Tibial nerve (tissue), 4 donors: ENCODE results near the gene SDCBP2. TPM values are rescaled to one million over a fixed set of nuclear protein-coding genes. Genes with fewer than 3 reads are reported as not detected.

Source experiments
- DNase-seq, 2 donors: peaks; one replicate each; pipeline ENCODE4 v3.0.0-alpha.2; 2019; ENCODE audit warnings: low spot score in 2 of 2
- H3K27ac ChIP-seq, 4 donors: fragments of 200-600 bp; sonication (generic) in 3 of 4; one replicate each; pipeline ENCODE4 v1.5.1; 2017 to 2019; ENCODE audit warnings: mild to moderate bottlenecking in 1 of 4
- H3K27me3 ChIP-seq, 2 donors: fragments of 200-600 bp; sonication (generic) in 1 of 2; one replicate each; pipeline versions ENCODE4 v1.5.1 to v1.6.0; 2017 to 2019
- H3K36me3 ChIP-seq, 3 donors: fragments of 200-600 bp; sonication (generic); one replicate each; pipeline ENCODE4 v1.5.1; 2018 to 2019
- H3K4me1 ChIP-seq, 4 donors: fragments of 200-600 bp; sonication (generic) in 3 of 4; one replicate each; pipeline ENCODE4 v1.5.1; 2017 to 2019
- H3K4me3 ChIP-seq, 4 donors: fragments of 200-600 bp; sonication (generic) in 3 of 4; one replicate each; pipeline ENCODE4 v1.5.1; 2017 to 2019; ENCODE audit warnings: mild to moderate bottlenecking in 1 of 4, moderate library complexity in 1 of 4
- H3K9me3 ChIP-seq, 4 donors: fragments of 200-600 bp; sonication (generic) in 3 of 4; one replicate each; pipeline ENCODE4 v1.5.1; 2017 to 2019
- EP300 ChIP-seq, 2 donors: sonication (generic); formaldehyde crosslinking; IDR thresholded peaks; one replicate each; pipeline ENCODE4 v1.6.1; 2017; ENCODE audit warnings: antibody characterized with exemption in 2 of 2, mild to moderate bottlenecking in 1 of 2
- POLR2A ChIP-seq, 2 donors: fragments of 450-650 bp; IDR thresholded peaks; one replicate each; pipeline ENCODE4 v1.6.1; 2017; ENCODE audit warnings: antibody characterized with exemption in 2 of 2, mild to moderate bottlenecking in 2 of 2, moderate library complexity in 2 of 2
- WGBS, 2 donors: methylation state at CpG; one replicate each; pipeline ENCODE4 v1.1.5; 2018; 5-methylcytosine and 5-hydroxymethylcytosine counted together
- total RNA-seq, 4 donors: library from RNA; depleted of rRNA; stranded (reverse); fragments of >200 nt; gene quantifications; one replicate each; pipeline ENCODE4 v1.1.0, GENCODE V29; 2016
- TF ChIP-seq, protein P1 (sequence below), 5 experiments: fragments of 200-600 bp in 3 of 5; fragments of 450-650 bp in 2 of 5; sonication (generic) in 3 of 5; IDR thresholded peaks; one replicate each; pipeline ENCODE4 v1.5.1; 2016 to 2019; ENCODE audit warnings: antibody characterized with exemption in 5 of 5, mild to moderate bottlenecking in 3 of 5, moderate library complexity in 2 of 5

Gene SDCBP2
- total RNA-seq, 4 donors from 2014 or later = 1.9 to 4.2 (median 2.9) TPM

DNA sequence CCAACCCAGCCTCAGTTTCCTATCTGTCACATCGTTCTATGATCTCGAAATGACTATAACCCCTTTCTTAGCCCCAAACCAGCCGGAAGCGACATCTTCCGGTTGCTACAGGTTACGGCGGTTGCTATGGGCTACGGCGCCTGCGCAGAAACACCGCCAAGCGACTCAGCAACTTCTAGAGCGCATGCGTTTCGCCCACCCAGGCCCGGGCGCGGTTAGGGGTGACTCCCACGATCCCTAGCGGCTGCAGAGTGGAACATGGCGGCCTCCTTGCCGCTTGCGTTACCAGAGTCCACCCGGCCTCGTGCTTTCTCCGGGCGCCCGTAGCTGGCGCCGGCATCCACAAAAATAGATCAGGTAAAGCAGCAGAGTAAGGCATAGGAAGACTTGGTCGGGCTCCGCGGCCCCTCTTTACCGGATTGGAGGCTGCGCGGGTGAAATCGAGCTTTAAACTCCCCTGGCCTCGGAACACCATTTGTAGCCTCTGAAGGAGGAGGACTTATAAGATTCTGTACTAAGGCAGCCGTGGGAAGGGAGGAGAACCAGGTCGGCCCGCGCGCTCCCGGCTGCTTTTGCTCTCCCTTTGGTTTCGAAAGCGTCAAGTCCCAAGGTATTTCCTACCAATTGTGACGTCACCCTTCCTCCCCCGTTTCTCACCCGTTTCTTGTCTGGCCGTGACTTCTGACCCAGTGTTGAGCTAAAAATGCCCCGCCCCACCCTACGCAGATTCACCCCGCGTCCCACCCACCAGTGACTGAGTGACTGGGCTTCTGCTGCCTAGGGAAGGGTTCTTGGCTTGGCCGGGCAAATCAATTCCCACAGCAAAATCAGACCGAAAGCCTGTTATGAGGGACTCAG is 3.5 kb downstream of the SDCBP2 start:
- Histone ChIP-seq H3K4me3 (peak overlapping the region; percentile 70 to 91 (median 82)), H3K27ac (peak overlapping the region; percentile 93 to 99 (median 96)), H3K9me3 (no peaks in the 10 kb centered on the region), H3K36me3 (peaks cover 0 to 1% (median 0%) of the 10 kb centered on the region in 3 donors), H3K27me3 (no peaks in the 10 kb centered on the region), H3K4me1 (peaks cover 0 to 50% (median 38%) of the 10 kb centered on the region in 4 donors)
- TF ChIP-seq, protein P1, sequence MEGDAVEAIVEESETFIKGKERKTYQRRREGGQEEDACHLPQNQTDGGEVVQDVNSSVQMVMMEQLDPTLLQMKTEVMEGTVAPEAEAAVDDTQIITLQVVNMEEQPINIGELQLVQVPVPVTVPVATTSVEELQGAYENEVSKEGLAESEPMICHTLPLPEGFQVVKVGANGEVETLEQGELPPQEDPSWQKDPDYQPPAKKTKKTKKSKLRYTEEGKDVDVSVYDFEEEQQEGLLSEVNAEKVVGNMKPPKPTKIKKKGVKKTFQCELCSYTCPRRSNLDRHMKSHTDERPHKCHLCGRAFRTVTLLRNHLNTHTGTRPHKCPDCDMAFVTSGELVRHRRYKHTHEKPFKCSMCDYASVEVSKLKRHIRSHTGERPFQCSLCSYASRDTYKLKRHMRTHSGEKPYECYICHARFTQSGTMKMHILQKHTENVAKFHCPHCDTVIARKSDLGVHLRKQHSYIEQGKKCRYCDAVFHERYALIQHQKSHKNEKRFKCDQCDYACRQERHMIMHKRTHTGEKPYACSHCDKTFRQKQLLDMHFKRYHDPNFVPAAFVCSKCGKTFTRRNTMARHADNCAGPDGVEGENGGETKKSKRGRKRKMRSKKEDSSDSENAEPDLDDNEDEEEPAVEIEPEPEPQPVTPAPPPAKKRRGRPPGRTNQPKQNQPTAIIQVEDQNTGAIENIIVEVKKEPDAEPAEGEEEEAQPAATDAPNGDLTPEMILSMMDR (IDR thresholded peaks at IDR 0.05) = peak in 4 of 5 experiments; percentile 15 to 79 (median 48)
- TF ChIP-seq POLR2A (IDR thresholded peaks at IDR 0.05) (peak; percentile 91 to 93), EP300 (IDR thresholded peaks at IDR 0.05) (peak; percentile 94 to 95)
- peak; percentile 93 for DNase-seq
- 0 to 1% methylated on average over 43 to 54 of the region's 56 CpGs for WGBS, 2 donors

DNA sequence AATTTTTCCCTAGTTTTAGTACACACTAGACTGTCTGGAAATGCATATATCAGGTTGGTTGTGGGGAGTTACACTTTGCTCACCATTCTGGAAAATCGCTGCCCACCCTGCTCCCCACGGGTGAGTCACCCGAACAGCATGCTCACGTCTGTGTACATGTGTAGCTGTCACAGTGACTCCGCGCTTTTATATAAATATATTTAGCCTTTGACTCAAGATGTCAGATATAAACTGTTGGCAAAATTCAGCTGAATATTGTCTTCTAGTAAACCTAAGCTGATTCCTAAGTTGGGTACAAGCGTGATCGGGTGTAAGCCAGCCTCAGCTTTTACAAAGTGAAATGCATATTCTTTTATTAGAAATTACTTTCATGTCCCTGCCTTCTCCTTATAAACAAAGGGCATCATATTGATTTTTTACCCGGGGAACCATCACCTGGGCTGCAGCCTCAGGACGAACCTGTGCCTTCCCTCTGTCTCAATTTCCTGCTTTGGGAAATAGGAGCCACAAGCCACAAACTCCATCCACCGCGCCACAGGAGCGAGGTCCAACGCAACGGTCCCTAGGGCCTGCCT is 4.3 kb downstream of the SDCBP2 start:
- peaks cover 0 to 45% (median 34%) of the 10 kb centered on the region in 4 donors for H3K4me1 ChIP-seq
- WGBS, 2 donors = 30% methylated on average over 15 of the region's 15 CpGs

DNA sequence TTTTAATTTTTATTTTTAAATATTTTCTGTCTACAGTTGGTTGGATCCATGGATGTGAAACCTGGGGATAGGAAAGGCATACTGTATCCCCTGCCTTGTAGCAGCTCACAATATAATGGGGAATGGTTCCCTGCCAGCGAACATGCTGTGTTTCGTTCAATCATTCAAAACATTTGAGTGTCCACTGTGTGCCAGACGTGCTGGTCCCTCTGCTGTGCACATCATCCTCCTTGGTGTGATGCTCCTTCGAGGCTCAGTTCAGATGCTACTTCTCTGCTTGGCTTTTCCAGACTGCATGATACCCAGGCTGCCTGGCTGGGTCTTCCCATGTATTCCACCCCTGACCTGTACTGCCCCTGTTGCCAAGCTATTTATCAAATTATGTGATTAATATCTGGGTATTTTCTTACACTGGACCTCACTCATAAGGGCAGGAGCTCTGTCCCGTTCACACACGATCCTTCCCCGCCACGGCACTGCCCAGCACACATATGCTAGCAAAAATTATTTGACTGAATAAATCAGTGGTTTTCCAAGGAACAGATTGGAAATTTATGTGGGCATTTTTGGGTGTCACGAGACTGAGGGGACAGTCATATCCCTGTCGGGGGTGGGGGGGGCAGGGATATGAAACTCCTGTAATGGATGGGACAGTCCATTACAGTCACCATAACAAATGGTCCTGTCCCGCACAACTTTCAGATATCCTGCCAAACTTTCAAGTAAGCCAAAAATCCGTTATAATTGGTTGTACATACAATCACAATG is 4.9 kb downstream of the SDCBP2 start:
- Histone ChIP-seq H3K9me3 (no peaks in the 10 kb centered on the region), H3K4me1 (peaks cover 0 to 39% (median 29%) of the 10 kb centered on the region in 4 donors), H3K4me3 (no peak overlapping the region), H3K36me3 (no peaks in the 10 kb centered on the region), H3K27me3 (no peaks in the 10 kb centered on the region), H3K27ac (peak overlapping the region in 2 of 4 donors; percentile 98 to 99)
- 82 to 86% methylated on average over 12 of the region's 12 CpGs for WGBS, 2 donors
- TF ChIP-seq POLR2A (IDR thresholded peaks at IDR 0.05) (no peak), EP300 (IDR thresholded peaks at IDR 0.05) (no peak)
- TF ChIP-seq, protein P1 (IDR thresholded peaks at IDR 0.05) = no peak
- DNase-seq = no peak

More for the DNA sequence above, 4.3 kb downstream of the SDCBP2 start:
- TF ChIP-seq, protein P1 (IDR thresholded peaks at IDR 0.05) = no peak
- TF ChIP-seq POLR2A (IDR thresholded peaks at IDR 0.05) = no peak
- no peak for TF ChIP-seq EP300 (IDR thresholded peaks at IDR 0.05)
- no peak for DNase-seq
- H3K36me3 ChIP-seq = no peaks in the 10 kb centered on the region
- peak overlapping the region; percentile 70 to 91 (median 82) for H3K4me3 ChIP-seq
- peak overlapping the region; percentile 93 to 99 (median 96) for H3K27ac ChIP-seq
- no peaks in the 10 kb centered on the region for H3K9me3 ChIP-seq
- H3K27me3 ChIP-seq = no peaks in the 10 kb centered on the region

DNA sequence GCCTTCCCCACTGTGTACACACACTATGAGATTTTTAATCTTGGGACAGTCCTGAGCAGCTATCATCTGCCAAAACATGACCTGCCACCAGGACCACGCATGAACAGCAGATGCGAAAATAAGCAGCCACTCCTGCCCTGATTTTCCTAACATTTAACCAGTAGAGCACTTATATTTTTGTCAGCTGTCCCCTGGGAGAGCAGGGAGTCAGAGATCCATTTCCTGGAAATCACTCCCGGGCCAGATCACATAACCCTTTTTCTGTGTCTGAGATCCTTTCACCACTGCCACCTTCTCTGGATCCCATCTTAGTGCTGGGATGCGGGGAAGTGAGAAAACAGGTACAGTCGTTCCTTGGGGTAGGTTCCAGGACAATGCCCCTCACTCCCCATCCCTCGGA is 5.7 kb downstream of the SDCBP2 start:
- no peaks in the 10 kb centered on the region for H3K36me3 ChIP-seq
- H3K4me3 ChIP-seq = no peak overlapping the region
- peak overlapping the region in 3 of 4 donors; percentile 31 to 99 (median 98) for H3K27ac ChIP-seq
- TF ChIP-seq EP300 (IDR thresholded peaks at IDR 0.05) = no peak
- TF ChIP-seq, protein P1 (IDR thresholded peaks at IDR 0.05) = no peak
- TF ChIP-seq POLR2A (IDR thresholded peaks at IDR 0.05) = no peak
- no peaks in the 10 kb centered on the region for H3K9me3 ChIP-seq
- H3K4me1 ChIP-seq = peaks cover 0 to 31% (median 23%) of the 10 kb centered on the region in 4 donors
- WGBS, 2 donors = 59 to 67% methylated on average over 6 of the region's 6 CpGs
- no peaks in the 10 kb centered on the region for H3K27me3 ChIP-seq
- no peak for DNase-seq
